Neural crest cell (in vitro differentiated cells): ENCODE measurements around the gene IMPG2. TPM values are rescaled to one million over a fixed set of nuclear protein-coding genes. Genes with fewer than 3 reads are reported as not detected.

Source experiments
- DNase-seq: peaks from one replicate; pipeline ENCODE4 v3.0.0; 2021; ENCODE audit warnings: low read depth, mixed read lengths, low spot score
- H3K27ac Mint-ChIP-seq: one replicate; pipeline ENCODE4 v1.8.0; 2021; ENCODE audit warnings: mild to moderate bottlenecking, mixed read lengths; ENCODE audit not compliant: unreplicated experiment
- H3K27me3 Mint-ChIP-seq: 2 replicates; pipeline ENCODE4 v1.8.0; 2021; ENCODE audit warnings: low read depth, mild to moderate bottlenecking, mixed read lengths
- H3K36me3 Mint-ChIP-seq: 2 replicates; pipeline ENCODE4 v1.8.0; 2021; ENCODE audit warnings: low read depth, mild to moderate bottlenecking, mixed read lengths
- H3K4me1 Mint-ChIP-seq: 2 replicates; pipeline ENCODE4 v1.8.0; 2021; ENCODE audit warnings: mixed read lengths
- H3K4me3 Mint-ChIP-seq: one replicate; pipeline ENCODE4 v1.8.0; 2021; ENCODE audit warnings: mild to moderate bottlenecking, mixed read lengths
- H3K9me3 Mint-ChIP-seq: 2 replicates; pipeline ENCODE4 v1.8.0; 2021; ENCODE audit warnings: mixed read lengths
- CTCF ChIP-seq: fragments of 200-600 bp; sonication (generic); conservative IDR thresholded peaks from 2 replicates; pipeline ENCODE4 v1.5.0; 2021; ENCODE audit warnings: antibody characterized with exemption, mild to moderate bottlenecking
- total RNA-seq: library from RNA; stranded (reverse); gene quantifications from 2 replicates; pipeline ENCODE4 v1.2.1, GENCODE V29; 2021

Gene IMPG2
- total RNA-seq, 1 donor from 2014 or later, result 0.40 TPM

DNA sequence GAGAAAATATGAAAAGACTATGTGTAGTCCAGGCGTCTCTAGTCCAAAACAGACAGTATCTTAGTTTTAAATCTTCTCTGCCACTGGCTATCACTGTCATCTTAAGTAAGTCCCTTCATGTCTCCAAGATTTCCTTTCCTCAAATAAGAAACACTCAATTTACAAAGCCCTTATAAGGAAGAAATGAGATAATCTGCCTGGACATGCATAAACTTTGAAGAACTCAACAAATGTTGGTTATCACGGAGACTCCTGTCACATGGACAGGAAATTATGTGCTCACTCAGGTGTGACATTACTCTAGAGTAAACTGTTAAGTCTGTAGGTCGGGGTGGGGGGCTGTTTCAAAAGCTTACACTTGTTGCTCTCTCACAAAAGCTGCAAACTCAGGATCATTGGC, 91.9 kb downstream of the IMPG2 start:
- Mint-ChIP-seq H3K9me3 (no peaks in the 10 kb centered on the region), H3K4me3 (no peak overlapping the region), H3K27ac (no peak overlapping the region), H3K27me3 (no peaks in the 10 kb centered on the region), H3K4me1 (no peaks in the 10 kb centered on the region), H3K36me3 (peaks cover 6% of the 10 kb centered on the region)
- no peak for DNase-seq
- TF ChIP-seq CTCF, result no peak

GRCh38 chr3:101224739-101225138, 95.6 kb downstream of the IMPG2 start:
- H3K27me3 Mint-ChIP-seq, result no peaks in the 10 kb centered on the region
- H3K9me3 Mint-ChIP-seq, result peaks cover 4% of the 10 kb centered on the region
- peaks cover 2% of the 10 kb centered on the region for H3K36me3 Mint-ChIP-seq
- no peak for TF ChIP-seq CTCF
- H3K4me1 Mint-ChIP-seq, result no peaks in the 10 kb centered on the region
- no peak overlapping the region for H3K27ac Mint-ChIP-seq
- no peak for DNase-seq
- no peak overlapping the region for H3K4me3 Mint-ChIP-seq

DNA sequence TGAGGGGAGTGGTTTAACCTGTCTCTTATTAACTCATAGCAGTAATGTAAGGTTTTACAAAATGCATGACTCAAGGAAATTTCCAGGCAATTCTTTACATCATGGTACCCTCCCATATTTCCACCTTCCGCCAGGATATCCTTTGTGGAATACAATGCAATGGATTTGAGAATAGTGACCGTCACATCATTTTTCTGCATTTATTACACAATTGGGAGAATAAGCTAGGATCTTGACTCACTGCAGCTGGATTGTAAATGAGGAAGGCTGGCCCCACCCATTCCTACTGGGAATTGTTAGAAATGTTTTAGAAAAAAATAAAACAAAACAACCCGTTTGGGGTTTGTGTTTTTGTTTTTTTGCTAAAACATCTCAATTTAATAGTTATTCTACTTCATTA, 97.4 kb downstream of the IMPG2 start:
- H3K27me3 Mint-ChIP-seq, result no peaks in the 10 kb centered on the region
- no peak overlapping the region for H3K4me3 Mint-ChIP-seq
- H3K4me1 Mint-ChIP-seq, result no peaks in the 10 kb centered on the region
- no peak for DNase-seq
- H3K36me3 Mint-ChIP-seq, result peaks cover 7% of the 10 kb centered on the region
- no peak for TF ChIP-seq CTCF
- H3K9me3 Mint-ChIP-seq, result peaks cover 10% of the 10 kb centered on the region
- no peak overlapping the region for H3K27ac Mint-ChIP-seq

- Mint-ChIP-seq H3K27me3 (no peaks in the 10 kb centered on the region), H3K4me3 (no peak overlapping the region), H3K4me1 (no peaks in the 10 kb centered on the region), H3K36me3 (peaks cover 7% of the 10 kb centered on the region), H3K27ac (no peak overlapping the region), H3K9me3 (peaks cover 10% of the 10 kb centered on the region)
- DNase-seq, result no peak
- no peak for TF ChIP-seq CTCF
Observed at GRCh38 chr3:101219842-101220560, 100.4 kb downstream of the IMPG2 start.

DNA sequence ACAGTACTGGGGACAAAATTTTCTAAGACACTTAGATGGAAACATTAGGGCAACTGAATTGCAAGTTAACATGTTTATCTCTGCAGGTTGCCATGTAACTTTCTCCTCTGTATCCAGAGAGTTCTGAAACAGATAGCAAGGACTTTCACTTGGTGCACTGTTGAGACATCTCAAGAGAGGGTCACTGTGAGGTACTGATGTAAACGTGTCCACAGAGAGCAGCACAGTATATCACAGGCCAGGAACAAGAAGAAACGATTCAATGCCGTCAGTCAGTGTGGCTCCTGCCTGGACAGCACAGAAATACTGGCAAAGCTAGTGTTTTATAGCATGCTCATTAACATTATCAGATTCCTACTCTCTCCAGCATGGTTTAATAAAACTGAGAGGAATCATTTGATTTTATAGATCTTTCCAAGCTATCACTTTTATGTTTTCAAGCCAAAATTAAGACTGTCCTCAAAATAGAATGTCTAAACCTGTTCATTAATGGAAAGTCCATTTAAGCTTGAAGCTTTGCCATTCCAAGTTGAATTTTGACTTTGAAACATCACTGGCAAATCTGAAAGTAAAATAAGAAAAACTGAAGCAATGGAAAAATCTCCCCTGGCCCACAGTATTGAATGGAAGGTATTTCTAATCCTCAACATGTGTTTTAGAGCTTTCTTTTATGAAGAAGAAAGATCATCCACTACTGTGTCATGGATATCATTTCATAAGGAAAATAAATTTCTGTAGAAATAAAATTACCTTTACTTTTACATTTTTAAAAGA, 102.7 kb downstream of the IMPG2 start:
- peaks cover 18% of the 10 kb centered on the region for H3K9me3 Mint-ChIP-seq
- peaks cover 12% of the 10 kb centered on the region for H3K36me3 Mint-ChIP-seq
- H3K4me1 Mint-ChIP-seq, result no peaks in the 10 kb centered on the region
- no peaks in the 10 kb centered on the region for H3K27me3 Mint-ChIP-seq
- H3K27ac Mint-ChIP-seq, result no peak overlapping the region
- no peak for DNase-seq
- H3K4me3 Mint-ChIP-seq, result no peak overlapping the region
- no peak for TF ChIP-seq CTCF
